Keratinocyte (primary cell): ENCODE results near the gene MAP3K8.

Experiments
- EZH2 ChIP-seq: IDR thresholded peaks from one replicate; pipeline ENCODE4 v1.6.1; 2012; ENCODE audit warnings: inconsistent platforms, mild to moderate bottlenecking, low read length, moderate library complexity
- TF ChIP-seq, protein P1 (sequence below), 3 experiments: IDR thresholded peaks in 1 of 3; conservative IDR thresholded peaks in 1 of 3; optimal IDR thresholded peaks in 1 of 3; 2 replicates in 2 of 3; 3 replicates in 1 of 3; pipeline versions ENCODE3 to v1.5.1; 2011; ENCODE audit warnings: low read length in 3 of 3, mild to moderate bottlenecking in 3 of 3, moderate library complexity in 2 of 3, control low read depth in 1 of 3, inconsistent platforms in 1 of 3; ENCODE audit not compliant: insufficient read depth in 2 of 3; ENCODE audit errors: extremely low read depth in 1 of 3

DNA sequence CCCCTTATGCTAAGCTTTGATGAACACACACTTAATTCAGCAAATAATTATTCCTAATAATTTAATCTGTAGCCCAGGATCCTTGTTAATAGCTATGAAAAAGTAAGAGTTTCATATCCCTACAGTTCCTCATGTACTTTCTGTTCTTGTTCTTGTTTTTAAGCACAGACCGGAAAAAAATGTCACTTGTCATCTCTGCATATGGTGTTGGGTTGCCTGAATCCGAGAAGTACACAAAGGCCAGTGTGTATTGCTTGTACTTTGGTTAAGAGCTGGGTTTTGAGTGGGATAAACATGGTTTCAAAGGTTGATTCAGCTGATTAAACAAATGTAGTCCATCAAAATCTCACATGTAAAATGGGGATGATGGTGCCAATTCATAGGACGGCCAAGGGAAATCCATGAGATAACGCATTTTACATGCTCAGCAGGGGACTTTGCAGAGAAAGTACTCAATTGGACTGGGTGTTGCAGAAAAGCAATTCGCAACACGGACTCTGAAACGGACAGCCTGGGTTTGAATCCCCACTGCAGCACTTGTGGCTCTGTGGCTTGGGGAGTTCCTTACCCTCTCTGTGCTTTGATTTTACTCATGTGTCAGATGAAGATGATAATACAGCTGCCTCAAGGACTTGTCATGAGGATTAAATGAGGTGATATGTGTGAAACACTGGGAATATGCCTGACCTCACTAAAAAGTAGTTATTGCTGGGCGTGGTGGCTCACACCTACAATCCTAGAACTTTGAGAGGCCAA lies 71.7 kb downstream of the MAP3K8 start:
- no peak for TF ChIP-seq EZH2
- TF ChIP-seq, protein P1, sequence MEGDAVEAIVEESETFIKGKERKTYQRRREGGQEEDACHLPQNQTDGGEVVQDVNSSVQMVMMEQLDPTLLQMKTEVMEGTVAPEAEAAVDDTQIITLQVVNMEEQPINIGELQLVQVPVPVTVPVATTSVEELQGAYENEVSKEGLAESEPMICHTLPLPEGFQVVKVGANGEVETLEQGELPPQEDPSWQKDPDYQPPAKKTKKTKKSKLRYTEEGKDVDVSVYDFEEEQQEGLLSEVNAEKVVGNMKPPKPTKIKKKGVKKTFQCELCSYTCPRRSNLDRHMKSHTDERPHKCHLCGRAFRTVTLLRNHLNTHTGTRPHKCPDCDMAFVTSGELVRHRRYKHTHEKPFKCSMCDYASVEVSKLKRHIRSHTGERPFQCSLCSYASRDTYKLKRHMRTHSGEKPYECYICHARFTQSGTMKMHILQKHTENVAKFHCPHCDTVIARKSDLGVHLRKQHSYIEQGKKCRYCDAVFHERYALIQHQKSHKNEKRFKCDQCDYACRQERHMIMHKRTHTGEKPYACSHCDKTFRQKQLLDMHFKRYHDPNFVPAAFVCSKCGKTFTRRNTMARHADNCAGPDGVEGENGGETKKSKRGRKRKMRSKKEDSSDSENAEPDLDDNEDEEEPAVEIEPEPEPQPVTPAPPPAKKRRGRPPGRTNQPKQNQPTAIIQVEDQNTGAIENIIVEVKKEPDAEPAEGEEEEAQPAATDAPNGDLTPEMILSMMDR (optimal IDR thresholded peaks at IDR 0.05 in 1 of 3, IDR thresholded peaks at IDR 0.05 in 1 of 3, conservative IDR thresholded peaks at IDR 0.05 in 1 of 3; ENCODE audit: extremely low read depth in 1 of 3, insufficient read depth in 2 of 3, low read length in 3 of 3): no peak
